Parathyroid adenoma (tissue), 2 donors: Measurements from ENCODE around the gene MPPE1.
"Not testable (repeated sequence)": the region's sequence is repeated elsewhere in the genome, so short reads cannot be mapped to it uniquely, and the experiment has no call there.

ENCODE experiments used
- H2AFZ ChIP-seq: fragments of 300-600 bp; sonication (generic); one replicate; pipeline ENCODE4 v1.7.0; 2017; ENCODE audit warnings: antibody characterized with exemption, mild to moderate bottlenecking
- H3K27ac ChIP-seq: fragments of 300-600 bp; sonication (generic); one replicate; pipeline ENCODE4 v1.7.0; 2017
- H3K27me3 ChIP-seq: fragments of 300-600 bp; sonication (generic); one replicate; pipeline ENCODE4 v1.7.0; 2017; ENCODE audit warnings: low read length; ENCODE audit not compliant: control insufficient read depth, insufficient read depth
- H3K36me3 ChIP-seq: fragments of 300-600 bp; sonication (generic); one replicate; pipeline ENCODE4 v1.7.0; 2017; ENCODE audit warnings: low read length; ENCODE audit not compliant: control insufficient read depth, insufficient read depth
- H3K4me1 ChIP-seq: fragments of 300-600 bp; sonication (generic); one replicate; pipeline ENCODE4 v1.7.0; 2017; ENCODE audit warnings: control low read depth
- H3K4me2 ChIP-seq: fragments of 300-600 bp; sonication (generic); one replicate; pipeline ENCODE4 v1.7.0; 2017; ENCODE audit warnings: low read length
- H3K4me3 ChIP-seq: fragments of 300-600 bp; sonication (generic); one replicate; pipeline ENCODE4 v1.7.0; 2017; ENCODE audit warnings: low read depth, low read length
- H3K79me2 ChIP-seq: fragments of 300-600 bp; sonication (generic); one replicate; pipeline ENCODE4 v1.7.0; 2017; ENCODE audit warnings: control low read depth
- H3K9ac ChIP-seq: fragments of 300-600 bp; sonication (generic); one replicate; pipeline ENCODE4 v1.7.0; 2017; ENCODE audit warnings: mild to moderate bottlenecking
- H3K9me3 ChIP-seq: fragments of 300-600 bp; sonication (generic); one replicate; pipeline ENCODE4 v1.7.0; 2017; ENCODE audit warnings: low read length; ENCODE audit not compliant: control insufficient read depth
- TF ChIP-seq, protein P1 (sequence below): fragments of 300-600 bp; sonication (generic); IDR thresholded peaks from one replicate; pipeline ENCODE4 v1.7.0; 2017; ENCODE audit warnings: antibody characterized with exemption, mild to moderate bottlenecking
- donor health status: primary hyperparathyroidism.

MPPE1 gene

GRCh38 chr18:11927497-11927896 lies 19.4 kb upstream of the MPPE1 start:
- no peaks in the 10 kb centered on the region for H3K36me3 ChIP-seq
- TF ChIP-seq, protein P1, sequence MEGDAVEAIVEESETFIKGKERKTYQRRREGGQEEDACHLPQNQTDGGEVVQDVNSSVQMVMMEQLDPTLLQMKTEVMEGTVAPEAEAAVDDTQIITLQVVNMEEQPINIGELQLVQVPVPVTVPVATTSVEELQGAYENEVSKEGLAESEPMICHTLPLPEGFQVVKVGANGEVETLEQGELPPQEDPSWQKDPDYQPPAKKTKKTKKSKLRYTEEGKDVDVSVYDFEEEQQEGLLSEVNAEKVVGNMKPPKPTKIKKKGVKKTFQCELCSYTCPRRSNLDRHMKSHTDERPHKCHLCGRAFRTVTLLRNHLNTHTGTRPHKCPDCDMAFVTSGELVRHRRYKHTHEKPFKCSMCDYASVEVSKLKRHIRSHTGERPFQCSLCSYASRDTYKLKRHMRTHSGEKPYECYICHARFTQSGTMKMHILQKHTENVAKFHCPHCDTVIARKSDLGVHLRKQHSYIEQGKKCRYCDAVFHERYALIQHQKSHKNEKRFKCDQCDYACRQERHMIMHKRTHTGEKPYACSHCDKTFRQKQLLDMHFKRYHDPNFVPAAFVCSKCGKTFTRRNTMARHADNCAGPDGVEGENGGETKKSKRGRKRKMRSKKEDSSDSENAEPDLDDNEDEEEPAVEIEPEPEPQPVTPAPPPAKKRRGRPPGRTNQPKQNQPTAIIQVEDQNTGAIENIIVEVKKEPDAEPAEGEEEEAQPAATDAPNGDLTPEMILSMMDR = no peak
- H3K4me2 ChIP-seq = no peak overlapping the region
- H3K4me1 ChIP-seq = no peaks in the 10 kb centered on the region
- no peak overlapping the region for H3K9ac ChIP-seq
- no peaks in the 10 kb centered on the region for H3K79me2 ChIP-seq
- no peak overlapping the region for H3K4me3 ChIP-seq
- H3K27ac ChIP-seq = no peak overlapping the region
- no peaks in the 10 kb centered on the region for H3K27me3 ChIP-seq
- no peaks in the 10 kb centered on the region for H3K9me3 ChIP-seq
- no peak overlapping the region for H2AFZ ChIP-seq

DNA sequence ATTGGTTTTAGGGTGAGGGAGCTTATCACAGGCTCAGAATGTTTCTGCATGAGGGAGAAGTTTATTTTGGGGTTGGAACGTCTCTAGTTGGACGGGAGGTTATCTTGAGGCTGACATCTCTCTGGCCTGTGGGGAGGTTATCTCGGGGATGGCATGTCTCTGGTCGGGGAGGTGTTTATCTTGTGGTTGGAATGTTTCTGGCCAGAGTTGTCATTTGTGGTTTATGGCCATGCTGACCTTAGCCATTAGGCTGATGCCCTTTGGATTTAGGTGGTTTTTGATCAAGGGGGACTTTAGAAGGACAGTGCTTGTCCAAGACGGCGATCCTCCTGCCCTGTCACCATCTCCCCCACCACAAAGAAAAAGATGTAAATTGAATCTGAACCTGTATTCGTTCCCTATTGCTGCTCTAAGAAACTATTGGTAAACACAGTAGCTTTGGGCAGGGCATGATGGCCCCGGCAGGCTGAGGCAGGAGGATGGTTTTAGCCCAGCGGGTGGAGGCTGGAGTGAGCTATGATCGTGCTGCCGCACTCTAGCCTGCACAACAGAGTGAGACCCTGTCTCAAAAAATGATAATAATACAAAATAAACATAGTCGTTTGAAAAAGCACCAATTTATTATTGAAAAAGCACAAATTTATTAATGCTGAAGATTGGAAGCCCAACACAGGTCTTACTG lies 17.8 kb upstream of the MPPE1 start:
- H3K27ac ChIP-seq = no peak overlapping the region
- no peak overlapping the region for H3K4me2 ChIP-seq
- no peaks in the 10 kb centered on the region for H3K9me3 ChIP-seq
- no peaks in the 10 kb centered on the region for H3K27me3 ChIP-seq
- H3K79me2 ChIP-seq = no peaks in the 10 kb centered on the region
- no peaks in the 10 kb centered on the region for H3K4me1 ChIP-seq
- TF ChIP-seq, protein P1 = no peak
- H3K36me3 ChIP-seq = no peaks in the 10 kb centered on the region
- H2AFZ ChIP-seq = no peak overlapping the region
- H3K9ac ChIP-seq = no peak overlapping the region
- H3K4me3 ChIP-seq = no peak overlapping the region

DNA sequence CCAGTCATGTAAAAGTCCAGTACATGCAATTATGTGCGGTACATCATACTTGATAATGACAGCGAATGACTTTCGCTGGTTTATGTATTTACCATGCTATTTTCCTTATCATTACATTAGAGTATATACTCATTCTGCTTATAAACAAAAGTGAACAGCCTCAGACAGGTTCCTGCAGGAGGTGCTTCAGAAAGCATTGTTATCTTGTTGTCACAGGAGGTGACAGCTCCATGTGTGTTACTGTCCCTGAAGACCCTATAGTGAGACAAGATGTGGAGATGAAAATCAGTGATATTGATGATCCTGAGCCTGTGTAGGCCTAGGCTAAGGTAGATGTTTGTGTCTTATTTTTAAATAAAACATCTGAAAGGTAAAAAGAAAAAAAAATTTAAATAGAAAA lies 15.3 kb upstream of the MPPE1 start:
- Histone ChIP-seq H3K9me3 (no peaks in the 10 kb centered on the region), H3K36me3 (no peaks in the 10 kb centered on the region), H3K9ac (no peak overlapping the region), H3K27ac (no peak overlapping the region), H3K79me2 (no peaks in the 10 kb centered on the region), H3K27me3 (no peaks in the 10 kb centered on the region), H3K4me3 (no peak overlapping the region), H2AFZ (no peak overlapping the region), H3K4me1 (no peaks in the 10 kb centered on the region), H3K4me2 (no peak overlapping the region)
- TF ChIP-seq, protein P1 = no peak

DNA sequence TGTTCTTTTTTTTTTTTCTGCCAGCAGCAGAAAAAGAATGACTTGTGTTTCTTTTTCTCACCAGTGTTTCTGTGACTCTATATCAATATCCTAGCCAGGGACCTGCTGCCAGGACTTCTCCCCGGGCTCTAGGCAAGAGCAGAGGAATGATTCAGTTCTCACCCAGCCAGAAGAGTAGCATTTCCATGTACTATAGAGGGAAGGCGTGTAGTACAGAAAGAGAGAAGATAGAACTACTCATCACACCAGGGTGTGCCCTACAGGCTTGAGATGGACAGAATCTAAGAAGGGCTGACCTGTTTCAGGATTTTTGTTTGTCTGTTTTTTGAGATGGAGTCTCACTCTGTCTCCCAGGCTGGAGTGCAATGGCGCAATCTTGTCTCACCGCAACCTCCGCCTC lies 11.4 kb upstream of the MPPE1 start:
- H3K4me2 ChIP-seq, H3K9ac ChIP-seq, H3K36me3 ChIP-seq, H2AFZ ChIP-seq, H3K27ac ChIP-seq, H3K27me3 ChIP-seq, H3K4me1 ChIP-seq, H3K9me3 ChIP-seq, H3K4me3 ChIP-seq, H3K79me2 ChIP-seq: not testable (repeated sequence)

- not testable (repeated sequence) for H3K36me3 ChIP-seq, H3K27ac ChIP-seq, H2AFZ ChIP-seq, H3K4me1 ChIP-seq, H3K4me2 ChIP-seq, H3K4me3 ChIP-seq, H3K9me3 ChIP-seq, H3K9ac ChIP-seq, H3K79me2 ChIP-seq, H3K27me3 ChIP-seq
These were observed 8.8 kb upstream of the MPPE1 start for GRCh38 chr18:11916880-11917279.

DNA sequence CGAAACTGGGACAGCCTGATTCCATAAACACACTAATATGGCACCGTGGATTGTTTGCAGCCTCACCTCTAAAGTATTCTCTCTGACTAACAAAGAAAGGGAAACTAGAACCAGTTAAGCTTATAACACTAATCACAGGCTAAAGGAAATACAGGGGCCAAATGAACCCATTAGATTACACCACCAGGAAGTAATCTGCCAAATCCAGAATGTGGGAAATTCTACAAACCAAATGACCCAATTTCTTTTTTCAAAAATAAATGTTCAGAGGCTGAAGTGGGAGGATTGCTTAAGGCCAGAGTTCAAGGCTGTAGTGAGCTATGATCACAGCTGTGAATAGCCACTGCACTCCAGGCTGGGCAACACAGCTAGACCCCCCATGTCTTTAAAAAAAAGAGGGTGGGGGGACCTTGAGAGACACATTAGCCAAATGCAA lies 1.5 kb upstream of the MPPE1 start:
- no peaks in the 10 kb centered on the region for H3K27me3 ChIP-seq
- peaks cover 7% of the 10 kb centered on the region for H3K4me1 ChIP-seq
- H3K9me3 ChIP-seq = no peaks in the 10 kb centered on the region
- H3K4me2 ChIP-seq = peak overlapping the region; percentile 82
- H3K27ac ChIP-seq = peak overlapping the region; percentile 100
- TF ChIP-seq, protein P1 = no peak
- H3K36me3 ChIP-seq = no peaks in the 10 kb centered on the region
- peak overlapping the region; percentile 99 for H2AFZ ChIP-seq
- no peak overlapping the region for H3K9ac ChIP-seq
- H3K4me3 ChIP-seq = peak overlapping the region; percentile 76
- no peaks in the 10 kb centered on the region for H3K79me2 ChIP-seq
